Common myeloid progenitor, CD34-positive (primary cell): ENCODE measurements around the gene ERMAP.

ENCODE experiments used
- CTCF ChIA-PET: fragments of 350-600 bp; sonication (Branson Sonifier 250); formaldehyde crosslinking; loops from one replicate; lab custom pipeline; 2021; ENCODE audit warnings: antibody characterized with exemption; lab: Charles Lee
- POLR2A ChIA-PET: fragments of 350-600 bp; sonication (Branson Sonifier 250); formaldehyde crosslinking; loops from one replicate; lab custom pipeline; 2021; ENCODE audit warnings: antibody characterized with exemption; lab: Charles Lee
- DNase-seq, 3 donors: peaks; one replicate each; pipeline versions ENCODE4 v3.0.0 to v3.0.0-alpha.2; 2013
- H3K27ac ChIP-seq, 2 experiments: 1 replicate in 1 of 2; 2 replicates in 1 of 2; pipeline ENCODE4 v1.7.0; 2013; ENCODE audit warnings: inconsistent platforms in 2 of 2, low read length in 2 of 2, mild to moderate bottlenecking in 2 of 2, low read depth in 1 of 2, moderate library complexity in 1 of 2; ENCODE audit not compliant: severe bottlenecking in 2 of 2, insufficient read depth in 1 of 2, poor library complexity in 1 of 2
- H3K27me3 ChIP-seq, 5 experiments: replicated peaks in 2 of 5; 1 replicate in 3 of 5; 2 replicates in 2 of 5; pipeline versions ENCODE4 v1.6.1 to v1.7.0; 2013; ENCODE audit warnings: low read length in 4 of 5, mild to moderate bottlenecking in 2 of 5, moderate library complexity in 2 of 5, inconsistent platforms in 1 of 5; ENCODE audit not compliant: insufficient read depth in 5 of 5, control insufficient read depth in 4 of 5
- H3K36me3 ChIP-seq, 4 experiments: 1 replicate in 2 of 4; 2 replicates in 2 of 4; pipeline versions ENCODE4 v1.6.1 to v1.7.0; 2013; ENCODE audit warnings: low read length in 3 of 4, control low read depth in 1 of 4, mild to moderate bottlenecking in 1 of 4; ENCODE audit not compliant: control insufficient read depth in 4 of 4, insufficient read depth in 4 of 4
- H3K4me1 ChIP-seq, 4 experiments: 1 replicate in 3 of 4; 2 replicates in 1 of 4; pipeline versions ENCODE4 v1.6.1 to v1.7.1; 2013; ENCODE audit warnings: low read length in 3 of 4, mild to moderate bottlenecking in 3 of 4, control low read depth in 1 of 4, inconsistent platforms in 1 of 4, moderate library complexity in 1 of 4; ENCODE audit not compliant: control insufficient read depth in 4 of 4, insufficient read depth in 4 of 4; ENCODE audit errors: control extremely low read depth in 1 of 4
- H3K4me3 ChIP-seq, 7 experiments: 1 replicate in 4 of 7; 2 replicates in 3 of 7; pipeline versions ENCODE4 v1.5.1 to v1.7.0; 2013; ENCODE audit warnings: mild to moderate bottlenecking in 7 of 7, low read length in 6 of 7, moderate library complexity in 6 of 7, inconsistent platforms in 2 of 7, low read depth in 2 of 7, control low read depth in 1 of 7; ENCODE audit not compliant: insufficient read depth in 4 of 7, control insufficient read depth in 1 of 7; ENCODE audit errors: extremely low read depth in 1 of 7
- H3K9me3 ChIP-seq, 5 experiments: 1 replicate in 4 of 5; 2 replicates in 1 of 5; pipeline versions ENCODE4 v1.6.1 to v1.7.1; 2013; ENCODE audit warnings: low read length in 4 of 5, mild to moderate bottlenecking in 2 of 5, inconsistent platforms in 1 of 5, low read depth in 1 of 5, moderate library complexity in 1 of 5; ENCODE audit not compliant: control insufficient read depth in 4 of 5, insufficient read depth in 2 of 5; ENCODE audit errors: control extremely low read depth in 1 of 5
- WGBS: methylation state at CpG from one replicate; pipeline ENCODE4 v1.1.5; 2013; ENCODE audit not compliant: insufficient coverage; 5-methylcytosine and 5-hydroxymethylcytosine counted together

The ERMAP gene

DNA sequence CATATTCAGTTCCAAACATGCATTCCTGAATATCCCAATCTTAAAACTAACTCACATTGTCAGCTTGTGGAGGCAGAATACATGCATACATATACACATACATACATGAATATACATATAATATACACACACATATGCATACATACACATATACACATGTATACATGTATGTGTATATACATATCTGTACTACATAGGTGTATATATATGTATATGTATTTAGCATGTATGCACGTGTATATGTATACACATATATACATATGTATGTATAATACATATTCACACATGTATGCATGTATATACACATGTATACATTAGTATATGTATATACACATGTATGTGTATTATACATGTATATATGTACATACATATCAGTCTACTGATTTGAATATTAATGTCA lies 28.3 kb downstream of the ERMAP start:
- no peak for DNase-seq
- ChIA-PET POLR2A (no interaction called here), CTCF (interaction anchor here (0.5 to 2.7 kb wide), 6 partner anchors 9 to 228 kb away, joined by 3 to 7 read pairs (median 3); no protein-coding TSS in a partner anchor)
- H3K4me1 ChIP-seq, result peaks cover 8 to 22% (median 16%) of the 10 kb centered on the region in 4 experiments
- H3K27me3 ChIP-seq, result no peaks in the 10 kb centered on the region
- no CpG with 5 or more reads among the region's 1 CpG for WGBS
- H3K27ac ChIP-seq, result no peak overlapping the region
- H3K9me3 ChIP-seq, result no peaks in the 10 kb centered on the region
- no peak overlapping the region for H3K4me3 ChIP-seq
- peaks cover 4 to 41% (median 24%) of the 10 kb centered on the region in 4 experiments for H3K36me3 ChIP-seq

DNA sequence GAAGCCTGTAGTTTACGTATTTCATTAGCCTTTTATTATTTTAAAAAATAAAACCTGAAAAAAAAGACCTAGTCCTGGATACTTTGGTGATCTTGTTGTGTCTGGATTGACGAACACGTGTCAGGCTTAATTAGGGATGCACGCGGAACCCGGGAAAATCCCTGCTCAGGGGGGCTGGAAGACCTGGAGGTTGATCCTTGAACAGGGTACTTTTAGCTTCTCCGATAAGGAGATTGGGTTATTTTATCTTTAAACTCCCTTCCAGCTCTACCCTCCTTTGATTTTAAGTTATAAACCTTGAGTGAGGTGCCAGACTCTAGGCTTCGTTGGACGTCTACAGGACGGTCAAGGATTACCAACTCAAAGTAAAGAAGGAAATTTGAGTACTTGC lies 28.9 kb downstream of the ERMAP start:
- DNase-seq, result no peak
- whole genome bisulfite sequencing, result 2% methylated on average over 7 of the region's 10 CpGs
- peak overlapping the region; percentile 74 to 91 (median 85) for H3K4me3 ChIP-seq
- H3K36me3 ChIP-seq, result peaks cover 7 to 48% (median 30%) of the 10 kb centered on the region in 4 experiments
- peaks cover 8 to 22% (median 16%) of the 10 kb centered on the region in 4 experiments for H3K4me1 ChIP-seq
- ChIA-PET CTCF (interaction anchor here (0.7 to 2.7 kb wide), 11 partner anchors 8 to 228 kb away, joined by 3 to 8 read pairs (median 3); partner anchors contain the start of genes C1orf50 and P3H1), POLR2A (interaction anchor here (1.0 kb wide), 1 partner anchor 29 kb away, joined by 3 read pairs; the partner anchor contains the start of genes ERMAP and SVBP)
- H3K9me3 ChIP-seq, result peaks cover 0 to 3% (median 0%) of the 10 kb centered on the region in 5 experiments
- no peaks in the 10 kb centered on the region for H3K27me3 ChIP-seq
- peak overlapping the region in 1 of 2 experiments; percentile 83 for H3K27ac ChIP-seq

DNA sequence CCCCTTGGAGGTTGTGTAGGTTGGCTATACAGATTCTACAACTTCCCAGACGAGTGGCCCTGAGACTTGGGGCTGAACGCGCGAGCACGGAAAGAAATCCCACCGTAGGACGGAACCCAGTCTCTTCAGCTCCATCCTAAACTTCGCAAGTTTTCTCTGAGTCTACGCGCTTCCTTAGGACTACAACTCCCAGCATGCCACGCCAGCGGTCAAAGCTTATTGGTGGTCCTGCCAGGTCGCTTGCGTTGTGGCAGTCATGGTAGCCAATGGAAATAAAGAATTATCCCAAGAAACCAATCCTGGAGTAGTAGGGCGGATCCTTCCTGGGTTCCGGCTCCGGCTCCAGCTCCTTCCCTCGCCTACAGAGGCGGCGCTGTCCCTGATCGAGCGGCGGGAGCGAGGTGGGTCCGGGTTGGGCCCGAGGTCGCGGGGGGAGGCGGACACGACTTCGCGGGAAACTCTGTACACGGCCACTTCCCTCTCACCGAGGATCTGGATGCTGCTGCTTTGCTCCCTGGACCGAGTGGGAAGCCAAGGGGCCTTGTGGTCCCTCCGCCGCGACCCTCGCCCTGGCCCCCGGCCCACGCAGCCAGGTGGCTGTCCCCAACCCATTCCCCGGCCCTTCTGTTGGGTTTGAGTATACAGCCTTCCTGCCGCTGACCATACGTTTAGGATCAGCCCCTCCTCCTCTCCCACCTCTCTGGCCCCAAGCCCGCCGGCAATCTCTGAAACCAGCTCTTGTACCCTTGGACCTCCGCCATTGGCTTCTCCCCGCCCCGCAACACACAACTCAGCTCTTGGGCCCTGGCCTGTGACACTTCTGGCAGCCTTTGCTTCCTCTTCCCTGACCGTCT lies 29.6 kb downstream of the ERMAP start, which contains the start of gene ZNF691:
Gene ZNF691 (plus strand): TSS at position 357 of the 854 bp plus-strand sequence. CDS start 3,046 bp downstream, outside the sequence.
- Histone ChIP-seq H3K27me3 (no peaks in the 10 kb centered on the region), H3K4me1 (peaks cover 8 to 22% (median 16%) of the 10 kb centered on the region in 4 experiments), H3K36me3 (peaks cover 8 to 53% (median 34%) of the 10 kb centered on the region in 4 experiments), H3K9me3 (peaks cover 0 to 10% (median 3%) of the 10 kb centered on the region in 5 experiments), H3K4me3 (peak within 1 kb of the TSS; percentile 74 to 91 (median 85)), H3K27ac (peak within 1 kb of the TSS; percentile 7 to 83)
- peak; percentile 95 to 97 (median 97) for DNase-seq
- CTCF ChIA-PET, result interaction anchor here (0.7 to 2.7 kb wide), 11 partner anchors 8 to 227 kb away, joined by 3 to 8 read pairs (median 4); partner anchors contain the start of genes C1orf50 and P3H1
- POLR2A ChIA-PET, result interaction anchor here (0.7 to 1.0 kb wide), 2 partner anchors 30 to 79 kb away, joined by 3 read pairs; partner anchors contain the start of genes C1orf50, ERMAP, P3H1 and SVBP
- WGBS, result 0% methylated on average over 47 of the region's 50 CpGs

DNA sequence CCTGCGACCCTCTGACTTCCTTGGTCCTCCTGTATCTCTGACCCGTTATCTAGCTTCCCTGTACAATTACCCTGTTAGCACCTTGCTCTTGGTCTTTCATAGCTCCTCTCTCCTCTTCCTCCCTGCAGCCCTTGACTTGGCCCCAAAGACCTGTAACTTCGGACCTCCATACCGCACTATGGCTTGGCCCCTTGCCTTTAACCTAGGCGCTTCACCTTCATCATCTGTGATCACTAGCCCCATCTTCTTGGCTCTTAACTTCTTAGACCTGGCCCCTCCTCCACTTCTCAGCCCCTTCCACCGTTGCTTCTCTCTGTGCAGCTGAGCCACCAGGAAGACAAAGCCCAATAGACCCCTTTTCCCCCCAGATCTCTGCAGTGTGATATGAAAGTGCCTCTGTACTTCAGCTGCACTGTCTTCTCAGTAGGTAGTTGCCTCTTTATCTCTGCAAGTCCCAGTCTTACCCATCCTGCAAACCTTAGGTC lies 30.2 kb downstream of the ERMAP start:
- Histone ChIP-seq H3K4me1 (peaks cover 8 to 22% (median 16%) of the 10 kb centered on the region in 4 experiments), H3K27ac (peak overlapping the region; percentile 7 to 83), H3K4me3 (peak overlapping the region; percentile 74 to 91 (median 85)), H3K9me3 (peaks cover 0 to 16% (median 6%) of the 10 kb centered on the region in 5 experiments), H3K27me3 (no peaks in the 10 kb centered on the region), H3K36me3 (peaks cover 7 to 53% (median 37%) of the 10 kb centered on the region in 4 experiments)
- 9% methylated on average over 6 of the region's 6 CpGs for WGBS
- DNase-seq, result peak in 1 of 3 donors; percentile 12
- ChIA-PET CTCF (interaction anchor here (0.6 to 2.7 kb wide), 8 partner anchors 11 to 1153 kb away, joined by 3 to 8 read pairs (median 4); no protein-coding TSS in a partner anchor), POLR2A (interaction anchor here (0.6 to 0.7 kb wide), 2 partner anchors 80 to 192 kb away, joined by 3 read pairs; partner anchors contain the start of genes C1orf50 and P3H1)

DNA sequence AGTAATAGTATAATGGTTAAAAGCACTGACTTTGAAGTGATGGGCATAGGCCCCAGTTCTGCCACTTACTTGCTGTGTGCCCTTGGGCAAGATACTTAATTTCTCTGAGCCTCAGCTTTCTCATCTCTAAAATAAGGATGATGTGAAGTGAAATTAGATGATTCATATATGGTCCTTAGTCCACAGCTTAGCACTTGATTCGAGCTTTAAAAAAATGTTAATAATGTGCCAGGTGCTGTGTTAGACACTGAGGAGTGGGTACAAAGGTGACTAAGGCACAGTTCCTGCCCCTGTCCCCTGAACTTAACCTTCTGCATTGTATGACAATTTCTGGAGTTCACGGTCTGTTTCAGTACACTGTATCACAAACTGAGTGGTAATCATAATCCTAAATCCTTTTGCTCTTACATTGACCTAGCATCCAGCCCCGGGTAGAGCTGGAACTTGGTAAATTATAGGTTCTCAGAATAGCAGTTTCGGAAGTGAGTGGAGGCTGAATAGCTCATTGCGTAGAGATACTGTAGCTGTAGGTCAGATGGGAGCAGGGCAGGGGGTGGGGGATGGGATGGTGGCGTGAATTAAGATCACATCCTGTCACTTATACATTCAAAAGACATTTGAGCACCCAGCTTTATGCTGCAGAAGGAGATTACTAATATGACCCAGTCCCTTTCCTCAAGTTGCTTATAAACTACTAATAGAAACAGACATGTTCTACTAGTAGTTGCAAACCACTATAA lies 31.0 kb downstream of the ERMAP start:
- H3K27ac ChIP-seq, result no peak overlapping the region
- WGBS, result no CpG with 5 or more reads among the region's 6 CpGs
- H3K36me3 ChIP-seq, result peaks cover 8 to 52% (median 35%) of the 10 kb centered on the region in 4 experiments
- H3K27me3 ChIP-seq, result no peaks in the 10 kb centered on the region
- peaks cover 8 to 22% (median 16%) of the 10 kb centered on the region in 4 experiments for H3K4me1 ChIP-seq
- CTCF ChIA-PET, result interaction anchor here (0.6 to 1.3 kb wide), 5 partner anchors 14 to 1153 kb away, joined by 3 to 5 read pairs (median 3); no protein-coding TSS in a partner anchor
- DNase-seq, result no peak
- POLR2A ChIA-PET, result interaction anchor here (0.6 kb wide), 2 partner anchors 192 to 216 kb away, joined by 3 read pairs; no protein-coding TSS in a partner anchor
- H3K4me3 ChIP-seq, result peak overlapping the region in 4 of 7 experiments; percentile 78 to 91 (median 84)
- peaks cover 0 to 18% (median 6%) of the 10 kb centered on the region in 5 experiments for H3K9me3 ChIP-seq
